SHP77 treated with DMSO at 0.1 percent for 48 hours (cell line): ENCODE results near the gene COX4I2.

Source experiments
- DNase-seq: peaks from one replicate; lab custom pipeline; 2025; lab: John Stamatoyannopoulos, UW

Gene COX4I2

DNA sequence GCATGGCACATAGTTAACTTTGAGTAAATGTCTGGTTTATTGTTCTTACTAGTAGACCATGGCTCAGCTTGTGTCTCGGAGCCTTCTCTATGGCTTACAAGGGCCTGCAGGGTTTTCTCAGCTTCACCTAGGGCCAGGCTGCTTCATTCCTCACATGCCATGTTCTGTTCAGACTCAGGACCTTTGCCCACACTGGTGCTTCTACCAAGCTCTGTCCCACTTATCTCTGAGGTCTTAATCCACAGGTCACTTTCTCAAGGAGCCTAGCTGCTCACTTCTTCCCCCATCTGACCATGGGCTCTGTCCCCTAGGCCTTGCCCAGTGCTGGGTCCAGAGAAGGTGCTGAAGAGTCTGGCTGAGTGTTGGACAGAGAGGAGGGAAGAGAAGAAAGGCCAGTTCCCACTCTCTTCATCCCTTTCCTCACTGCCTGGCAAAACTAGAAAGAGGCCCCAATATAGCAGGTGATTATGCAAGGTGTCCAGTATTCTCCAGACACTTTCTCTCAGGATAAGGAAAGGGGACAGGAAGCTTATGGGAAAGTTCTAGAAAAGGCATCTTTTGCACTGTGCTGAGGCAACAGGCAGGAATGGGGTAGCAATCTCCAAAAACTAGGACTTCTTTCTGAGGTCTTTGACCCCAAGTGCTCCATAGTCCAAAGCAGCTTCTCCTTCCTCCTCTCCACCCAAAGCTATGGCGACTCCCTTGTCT lies 40.0 kb downstream of the COX4I2 start:
- DNase-seq: no peak

DNA sequence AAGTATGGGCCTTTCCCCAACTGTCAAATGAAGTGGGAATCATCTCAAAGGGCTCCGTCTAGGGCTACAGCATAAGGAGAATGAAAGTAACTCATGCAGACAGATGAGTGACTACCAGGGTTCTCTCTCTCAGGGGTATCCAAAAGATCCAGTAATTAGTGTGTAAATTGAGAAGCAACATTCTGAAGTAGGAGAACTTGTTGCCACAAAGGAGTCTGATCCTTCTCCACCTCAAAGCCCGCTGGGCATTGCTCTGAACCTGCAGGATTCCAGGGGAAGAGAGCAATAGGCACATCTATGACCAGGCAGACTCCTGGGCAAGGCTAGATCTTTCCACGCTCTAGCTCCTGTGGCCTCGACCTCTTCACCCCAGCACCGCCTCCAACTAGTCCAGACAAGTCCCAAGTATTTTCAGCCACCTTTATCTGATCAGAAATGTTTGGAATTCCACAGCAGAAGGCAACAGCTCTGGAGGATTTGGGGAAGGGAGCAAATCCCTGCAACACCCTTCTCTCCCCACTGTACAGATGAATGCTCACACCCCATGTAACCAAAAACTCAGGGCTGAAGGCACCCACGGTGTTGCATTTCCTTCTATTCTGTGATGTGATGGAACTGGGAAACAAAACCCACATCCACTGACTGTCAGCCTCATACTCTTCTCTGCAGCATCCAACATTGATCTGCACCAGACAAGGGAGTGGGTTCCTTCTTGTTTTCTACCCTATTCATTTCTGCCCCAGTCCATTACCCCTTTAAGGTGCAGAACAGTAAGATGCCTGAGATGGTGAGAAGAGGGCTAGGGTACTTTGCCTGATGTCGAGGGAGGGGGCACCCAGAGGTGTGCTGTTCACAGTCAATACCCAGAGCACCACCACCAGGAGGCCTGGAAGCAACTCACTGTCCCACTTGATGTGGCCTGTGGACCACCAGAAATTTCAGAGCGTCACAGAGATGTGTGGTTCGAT lies 41.0 kb downstream of the COX4I2 start:
- DNase-seq: no peak

DNA sequence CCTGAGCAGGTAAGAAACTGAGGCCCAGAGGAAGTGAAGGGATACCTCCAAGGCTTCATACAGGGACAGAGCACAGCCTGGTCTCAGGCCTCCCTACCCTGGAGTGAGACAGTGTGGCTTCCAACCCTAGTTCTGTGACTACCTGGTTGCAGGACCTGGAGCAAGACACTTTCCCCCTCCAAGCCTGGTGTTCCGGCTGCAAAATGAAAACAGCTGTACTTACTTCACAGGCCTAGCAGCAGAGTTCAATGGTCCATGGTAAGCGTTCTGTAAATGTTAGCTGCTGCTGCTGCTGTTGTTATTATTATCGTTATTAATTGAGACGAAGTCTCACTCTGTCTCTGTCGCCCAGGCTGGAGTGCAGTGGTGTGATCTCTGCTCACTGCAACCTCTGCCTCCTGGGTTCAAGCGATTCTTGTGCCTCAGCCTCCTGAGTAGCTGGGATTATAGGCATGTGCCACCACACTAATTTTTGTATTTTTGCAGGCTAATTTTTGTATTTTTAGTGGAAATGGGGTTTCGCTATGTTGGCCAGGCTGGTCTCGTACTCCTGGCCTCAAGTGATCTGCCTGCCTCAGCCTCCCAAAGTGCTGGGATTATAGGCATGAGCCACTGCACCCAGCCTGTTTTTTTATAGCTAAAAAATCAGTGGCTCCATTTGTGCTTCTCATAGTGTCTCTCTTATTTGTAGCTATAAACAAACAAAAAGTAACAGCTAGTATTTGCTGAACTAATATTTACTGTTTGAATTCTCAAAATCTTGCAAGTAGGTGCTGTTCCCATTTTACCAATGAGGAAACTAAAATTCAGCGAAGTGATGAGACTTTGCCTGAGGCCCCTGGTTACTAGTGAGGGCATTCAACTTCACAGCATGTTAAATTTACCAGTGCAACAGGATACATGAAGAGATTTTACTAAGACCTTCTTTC lies 41.9 kb downstream of the COX4I2 start:
- no peak for DNase-seq

DNA sequence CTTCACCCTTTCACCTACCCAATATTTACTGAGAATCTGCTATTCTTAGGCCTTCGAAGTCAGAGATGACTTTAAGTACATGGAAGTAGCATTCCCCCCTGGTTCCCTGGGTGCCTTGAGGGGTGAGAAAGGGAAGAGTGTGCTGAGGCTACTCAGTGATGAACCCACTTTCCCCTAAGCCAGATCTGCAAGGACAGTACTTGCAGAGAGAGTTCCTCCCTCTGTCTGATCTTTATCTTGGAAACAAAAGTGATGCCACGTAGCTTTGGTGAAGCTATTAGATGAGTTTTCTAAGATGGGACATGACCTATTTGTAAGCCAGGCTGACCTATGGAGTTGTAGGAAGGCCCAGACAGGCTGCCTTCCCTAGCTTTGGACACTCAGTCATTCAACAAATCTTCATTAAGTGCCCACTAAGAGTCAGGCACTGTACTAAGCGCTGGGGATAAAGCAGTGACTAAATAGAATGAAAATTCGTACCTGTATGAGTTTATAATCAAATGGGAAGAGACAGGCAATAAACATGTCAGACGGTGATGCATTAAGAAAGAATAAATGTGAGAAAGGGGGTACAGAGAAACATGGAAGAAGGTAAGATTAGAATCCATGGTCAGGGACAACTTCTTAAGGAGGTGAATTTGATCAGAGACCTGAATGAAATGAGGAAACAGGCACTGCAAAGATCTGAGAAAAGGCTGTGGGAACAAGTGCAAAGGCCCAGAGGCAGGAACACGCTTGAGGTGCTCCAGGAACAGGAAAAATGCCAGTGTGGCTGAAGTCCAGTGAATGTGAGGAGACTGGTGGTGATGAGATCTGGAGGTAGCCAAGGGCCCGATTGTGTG lies 42.8 kb downstream of the COX4I2 start:
- no peak for DNase-seq

DNA sequence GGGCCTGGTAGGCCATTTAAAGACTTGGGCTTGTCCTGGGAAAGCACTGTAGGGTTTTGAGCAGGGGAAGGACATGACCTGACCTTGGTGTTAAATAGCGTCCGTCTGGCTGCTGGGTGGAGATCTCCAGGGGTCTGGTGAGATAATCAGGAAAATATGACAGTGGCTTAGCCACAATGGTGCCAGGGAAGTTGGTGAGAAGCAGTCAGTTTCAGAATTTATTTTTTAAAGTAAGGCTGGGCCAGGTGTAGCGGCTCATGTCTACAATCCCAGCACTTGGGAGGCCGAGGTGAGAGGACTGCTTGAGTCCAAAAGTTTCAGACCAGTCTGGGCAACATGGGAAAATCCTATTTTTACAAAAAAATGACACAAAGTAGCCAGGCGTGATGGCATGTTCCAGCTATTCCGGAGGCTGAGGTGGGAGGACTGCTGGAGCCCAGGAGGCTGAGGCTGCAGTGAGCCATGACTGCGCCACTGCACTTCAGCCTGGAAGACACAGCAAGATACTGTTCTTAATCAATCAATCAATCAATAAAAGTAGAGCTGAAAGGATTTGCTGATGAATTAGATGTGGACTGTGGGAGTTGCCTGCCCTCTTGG lies 43.5 kb downstream of the COX4I2 start:
- DNase-seq: no peak

DNA sequence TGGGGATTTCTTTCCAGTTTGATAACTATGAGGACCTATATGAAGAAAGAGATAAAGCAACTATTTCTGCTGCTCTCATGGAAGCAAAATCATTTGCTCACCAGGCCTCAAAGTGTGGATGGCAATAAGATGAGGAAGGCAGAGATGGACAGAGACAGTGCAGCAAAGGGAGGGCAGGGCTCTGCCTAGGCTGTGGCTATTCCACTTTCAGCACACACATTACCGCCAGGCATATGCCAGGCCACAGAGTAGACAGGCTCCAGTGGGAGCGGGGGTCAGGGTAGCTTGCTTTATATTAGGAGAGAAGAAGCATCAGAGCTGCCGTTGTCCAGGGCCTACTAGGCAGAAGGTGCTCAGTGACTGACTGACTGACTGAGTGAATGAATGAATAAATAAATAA lies 44.1 kb downstream of the COX4I2 start:
- no peak for DNase-seq

- DNase-seq: no peak
Measured at GRCh38 chr20:31682352-31682751, 44.6 kb downstream of the COX4I2 start.

GRCh38 chr20:31682927-31683326 lies 45.2 kb downstream of the COX4I2 start:
- no peak for DNase-seq

DNA sequence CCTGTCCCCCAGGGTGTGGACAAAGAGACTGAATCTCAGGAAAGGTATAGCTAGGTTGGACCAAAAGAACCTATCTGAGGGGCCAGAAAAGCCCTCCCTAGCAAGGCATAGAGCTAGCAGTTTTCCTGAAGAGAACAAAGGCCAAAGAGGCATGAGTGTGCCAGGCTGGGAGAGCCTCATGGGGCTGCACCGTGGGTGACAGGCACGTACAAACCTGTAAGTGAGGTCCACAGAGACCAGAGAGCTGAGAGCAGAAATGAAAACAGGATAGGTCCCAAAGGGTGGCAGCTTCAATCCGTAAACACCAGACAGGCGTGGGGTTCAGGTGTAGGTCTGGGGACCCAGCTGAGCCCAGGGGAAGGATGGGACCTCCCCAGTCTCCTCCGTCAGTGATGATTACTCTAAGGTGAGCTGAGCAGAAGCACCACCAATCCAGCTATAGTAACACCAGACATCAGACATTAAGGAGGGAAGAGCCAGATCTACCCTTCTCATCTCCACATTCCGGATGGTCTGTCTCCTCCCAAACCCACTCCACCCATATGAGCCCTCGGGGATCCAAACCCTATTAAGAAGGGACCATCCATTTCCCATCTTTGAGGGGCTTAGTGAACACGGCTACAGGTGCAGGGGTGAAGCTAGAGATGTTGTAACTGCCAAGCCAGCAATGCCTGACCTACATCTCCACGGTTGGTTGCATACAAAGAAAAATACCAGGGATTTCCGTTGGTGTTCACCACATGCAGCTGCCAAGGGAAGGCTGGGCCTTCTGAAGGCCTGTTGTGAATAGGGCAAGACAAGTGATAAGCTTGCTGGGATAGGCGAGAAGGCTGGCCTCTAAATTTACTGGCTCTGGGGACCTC lies 46.7 kb downstream of the COX4I2 start:
- DNase-seq: no peak

GRCh38 chr20:31685853-31686643 lies 48.3 kb downstream of the COX4I2 start:
- no peak for DNase-seq

DNA sequence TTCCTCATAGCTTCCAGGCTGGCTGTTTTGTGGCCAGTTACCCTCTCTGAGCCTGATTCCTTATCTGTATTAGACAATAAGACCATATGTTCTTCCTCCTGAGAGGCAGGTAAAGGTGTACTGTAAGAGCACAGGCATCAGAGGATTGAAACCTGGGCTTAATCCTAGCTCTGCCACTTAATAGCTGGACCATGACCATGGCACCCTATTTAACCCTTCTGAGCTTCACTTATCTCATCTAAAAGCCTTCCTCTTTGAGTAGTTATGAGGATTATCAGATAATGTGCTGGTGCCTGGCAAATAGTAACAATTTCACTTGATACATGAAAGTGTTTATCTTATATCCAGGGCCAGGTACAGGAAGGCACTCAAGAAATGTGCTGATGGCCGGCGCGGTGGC lies 50.1 kb downstream of the COX4I2 start:
- no peak for DNase-seq

DNA sequence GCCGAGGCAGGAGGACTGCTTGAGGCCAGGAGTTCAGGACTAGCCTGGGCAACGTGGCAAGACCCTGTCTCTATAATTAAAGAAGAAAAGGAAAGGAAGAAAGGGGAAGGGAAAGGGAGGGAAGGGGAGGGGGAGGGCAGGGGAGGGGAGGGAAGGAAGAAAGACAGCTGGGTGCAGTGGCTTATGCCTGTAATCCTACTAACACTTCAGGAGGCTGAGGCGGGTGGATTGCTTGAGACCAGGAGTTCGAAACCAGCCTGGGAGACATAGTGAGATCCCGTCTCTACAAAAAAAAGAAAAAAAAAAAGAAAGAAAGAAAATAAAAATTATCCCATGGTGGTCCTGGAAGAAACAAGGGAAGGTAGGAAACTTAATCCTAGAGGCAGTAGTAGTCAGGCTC lies 51.4 kb downstream of the COX4I2 start:
- no peak for DNase-seq

GRCh38 chr20:31690124-31690666 lies 52.5 kb downstream of the COX4I2 start:
- DNase-seq: no peak

GRCh38 chr20:31691646-31692275 lies 54.0 kb downstream of the COX4I2 start:
- no peak for DNase-seq

GRCh38 chr20:31693402-31693801 lies 55.7 kb downstream of the COX4I2 start:
- DNase-seq: no peak

DNA sequence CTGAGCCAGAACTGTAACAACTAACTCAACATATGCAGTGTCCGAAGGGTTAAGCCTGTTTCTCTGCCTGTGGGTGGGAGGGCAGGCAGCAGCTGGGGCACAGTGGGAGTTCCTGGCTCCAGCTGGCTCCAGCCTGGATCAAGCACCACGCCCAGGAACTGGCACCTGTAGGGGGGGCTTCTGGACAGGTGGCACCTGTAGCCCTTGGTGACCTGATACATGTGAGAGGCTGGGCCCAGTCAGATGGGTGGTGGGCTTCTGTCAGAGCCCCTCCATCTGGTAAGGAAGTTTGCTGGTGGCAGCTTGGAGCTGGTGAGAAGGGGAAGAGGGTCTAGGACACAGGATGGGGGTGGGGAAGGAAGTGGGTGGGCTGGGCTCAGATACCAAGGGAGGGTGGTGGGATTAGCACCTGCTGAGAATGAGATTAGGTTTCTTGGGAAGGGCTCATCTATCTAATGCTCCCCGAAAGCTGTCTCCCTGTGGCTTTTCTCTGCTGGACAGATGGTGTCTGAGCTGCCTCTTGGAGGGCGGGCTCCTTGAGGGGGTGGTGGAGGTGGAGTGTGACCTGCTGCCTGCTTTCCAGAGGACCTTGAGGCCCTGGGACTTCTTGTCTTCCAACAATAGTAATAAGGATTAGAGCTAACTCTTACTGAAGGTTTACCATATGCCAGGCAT lies 56.4 kb downstream of the COX4I2 start:
- DNase-seq: no peak
